ENCODE measurements around the gene NF1.

DNA sequence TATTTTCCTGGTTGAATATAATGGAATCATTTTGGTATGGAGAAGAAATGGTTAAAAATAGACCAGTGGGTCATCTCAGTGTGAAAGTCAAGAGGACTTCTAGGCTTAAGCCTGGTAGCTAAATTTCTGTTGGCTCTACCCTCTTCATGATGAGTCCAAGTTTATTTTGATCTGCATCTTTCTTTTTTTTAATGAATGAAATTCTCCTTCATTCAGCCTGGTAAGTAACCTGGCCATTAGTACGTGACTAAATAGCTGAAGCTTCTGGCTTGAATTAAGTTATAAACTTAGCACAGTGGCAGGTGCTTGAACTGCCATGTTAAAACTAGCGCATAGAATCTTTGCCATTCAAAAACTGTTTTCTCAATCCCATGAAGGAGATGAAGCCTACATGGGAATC, 28.0 kb downstream of the NF1 start:
- no peak for TF ChIP-seq POLR2A (IDR thresholded peaks at IDR 0.05)
- TF ChIP-seq, protein P1, sequence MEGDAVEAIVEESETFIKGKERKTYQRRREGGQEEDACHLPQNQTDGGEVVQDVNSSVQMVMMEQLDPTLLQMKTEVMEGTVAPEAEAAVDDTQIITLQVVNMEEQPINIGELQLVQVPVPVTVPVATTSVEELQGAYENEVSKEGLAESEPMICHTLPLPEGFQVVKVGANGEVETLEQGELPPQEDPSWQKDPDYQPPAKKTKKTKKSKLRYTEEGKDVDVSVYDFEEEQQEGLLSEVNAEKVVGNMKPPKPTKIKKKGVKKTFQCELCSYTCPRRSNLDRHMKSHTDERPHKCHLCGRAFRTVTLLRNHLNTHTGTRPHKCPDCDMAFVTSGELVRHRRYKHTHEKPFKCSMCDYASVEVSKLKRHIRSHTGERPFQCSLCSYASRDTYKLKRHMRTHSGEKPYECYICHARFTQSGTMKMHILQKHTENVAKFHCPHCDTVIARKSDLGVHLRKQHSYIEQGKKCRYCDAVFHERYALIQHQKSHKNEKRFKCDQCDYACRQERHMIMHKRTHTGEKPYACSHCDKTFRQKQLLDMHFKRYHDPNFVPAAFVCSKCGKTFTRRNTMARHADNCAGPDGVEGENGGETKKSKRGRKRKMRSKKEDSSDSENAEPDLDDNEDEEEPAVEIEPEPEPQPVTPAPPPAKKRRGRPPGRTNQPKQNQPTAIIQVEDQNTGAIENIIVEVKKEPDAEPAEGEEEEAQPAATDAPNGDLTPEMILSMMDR (IDR thresholded peaks at IDR 0.05) = no peak

Measured in heart left ventricle (tissue), 13 donors.